Left ventricle myocardium inferior (tissue), 1 donor: Measurements from ENCODE around the gene TMEM260. TPM values are rescaled to one million over a fixed set of nuclear protein-coding genes. Genes with fewer than 3 reads are reported as not detected.

Experiments used
- DNase-seq: peaks from one replicate; pipeline ENCODE4 v3.0.0-alpha.2; 2020
- H3K27ac ChIP-seq: fragments of 200-600 bp; replicated peaks from 2 replicates; pipeline ENCODE4 v1.8.0; 2021
- H3K27me3 ChIP-seq: fragments of 200-600 bp; 2 replicates; pipeline ENCODE4 v1.8.0; 2021; ENCODE audit warnings: low read depth
- H3K36me3 ChIP-seq: fragments of 200-600 bp; 2 replicates; pipeline ENCODE4 v1.8.0; 2021
- H3K4me1 ChIP-seq: fragments of 200-600 bp; 2 replicates; pipeline ENCODE4 v1.8.0; 2021
- H3K4me3 ChIP-seq: fragments of 200-600 bp; 2 replicates; pipeline ENCODE4 v1.8.0; 2021; ENCODE audit warnings: mild to moderate bottlenecking, moderate library complexity
- H3K9me3 ChIP-seq: fragments of 200-600 bp; replicated peaks from 2 replicates; pipeline ENCODE4 v1.8.0; 2021
- CTCF ChIP-seq: fragments of 200-600 bp; IDR thresholded peaks from 2 replicates; pipeline ENCODE4 v1.8.0; 2021; ENCODE audit warnings: antibody characterized with exemption, mild to moderate bottlenecking, borderline replicate concordance
- intact Hi-C: fragments of 100-400 bp; cut with micrococcal nuclease; formaldehyde crosslinking; loops from one replicate; pipeline ENCODE4 v1.11.0; 2022
- total RNA-seq: library from RNA; stranded (reverse); fragmentation: NEBNext Ultra II Directional; extraction: Animal tissue kit (Norgen Biotek cat#: 25700); gene quantifications from one replicate; pipeline ENCODE4 v1.2.1, GENCODE V29; 2021
- donor health status: DM: no; HTN: yes; CAD: no; lungs with severe emphysema.

TMEM260 gene
- total RNA-seq, 1 donor from 2014 or later: 5.1 TPM

- no peak for TF ChIP-seq CTCF
- Histone ChIP-seq H3K4me3 (no peak overlapping the region), H3K4me1 (peaks cover 3% of the 10 kb centered on the region), H3K36me3 (no peaks in the 10 kb centered on the region), H3K27ac (no peak overlapping the region), H3K9me3 (no peaks in the 10 kb centered on the region), H3K27me3 (peaks cover under 1% of the 10 kb centered on the region)
- intact Hi-C loops: no loop called here
- no peak for DNase-seq
These were observed 79.8 kb downstream of the TMEM260 start for GRCh38 chr14:56659378-56659777.

- peak; percentile 58 for TF ChIP-seq CTCF
- H3K9me3 ChIP-seq: no peaks in the 10 kb centered on the region
- H3K4me1 ChIP-seq: peaks cover 3% of the 10 kb centered on the region
- no peak for DNase-seq
- H3K36me3 ChIP-seq: no peaks in the 10 kb centered on the region
- H3K27ac ChIP-seq: no peak overlapping the region
- peaks cover 7% of the 10 kb centered on the region for H3K27me3 ChIP-seq
- intact Hi-C loops: no loop called here
- H3K4me3 ChIP-seq: no peak overlapping the region
These were observed 80.5 kb downstream of the TMEM260 start for GRCh38 chr14:56659964-56660551.

DNA sequence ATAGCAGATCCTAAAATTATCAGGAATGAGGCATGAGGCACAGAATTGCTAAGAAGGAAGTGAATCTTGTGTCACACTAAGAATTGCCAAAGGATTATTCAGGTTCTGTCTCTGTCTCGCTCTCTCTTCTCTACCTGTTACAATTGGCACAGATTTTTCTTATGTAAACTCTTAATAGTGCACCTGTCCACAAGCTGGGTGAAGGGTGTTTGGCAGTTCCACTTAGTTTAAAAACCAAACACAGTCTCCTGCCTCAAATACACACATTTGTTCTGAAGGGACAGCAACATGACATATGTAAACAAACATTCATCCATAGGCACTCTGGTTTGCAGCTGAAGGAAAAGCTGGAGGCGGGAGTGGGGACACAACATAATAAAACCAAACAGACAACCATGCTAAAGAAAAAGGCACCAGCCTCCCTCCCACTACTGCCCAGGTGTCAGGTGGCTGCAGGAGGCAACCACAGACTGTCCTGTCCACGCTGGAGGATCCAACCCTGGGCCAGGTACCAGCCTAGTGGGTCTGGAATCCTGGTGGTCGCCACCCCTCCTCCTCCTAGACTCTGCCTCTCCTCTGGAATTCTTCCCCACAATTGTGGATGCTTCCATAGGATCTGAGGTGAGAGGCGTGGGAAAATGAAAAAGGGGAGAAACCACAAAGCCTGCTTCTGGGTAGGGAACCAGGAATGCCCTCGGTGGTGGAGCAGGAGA lies 81.2 kb downstream of the TMEM260 start:
- intact Hi-C loops: no loop called here
- Histone ChIP-seq H3K4me3 (no peak overlapping the region), H3K4me1 (peaks cover 3% of the 10 kb centered on the region), H3K27me3 (peaks cover 15% of the 10 kb centered on the region), H3K9me3 (no peaks in the 10 kb centered on the region), H3K36me3 (no peaks in the 10 kb centered on the region), H3K27ac (no peak overlapping the region)
- no peak for TF ChIP-seq CTCF
- no peak for DNase-seq

- H3K27ac ChIP-seq: no peak overlapping the region
- H3K4me3 ChIP-seq: no peak overlapping the region
- H3K27me3 ChIP-seq: peaks cover 20% of the 10 kb centered on the region
- peaks cover 3% of the 10 kb centered on the region for H3K4me1 ChIP-seq
- intact Hi-C loops: no loop called here
- TF ChIP-seq CTCF: no peak
- no peaks in the 10 kb centered on the region for H3K9me3 ChIP-seq
- no peak for DNase-seq
- no peaks in the 10 kb centered on the region for H3K36me3 ChIP-seq
These were observed 81.9 kb downstream of the TMEM260 start for GRCh38 chr14:56661478-56661877.

DNA sequence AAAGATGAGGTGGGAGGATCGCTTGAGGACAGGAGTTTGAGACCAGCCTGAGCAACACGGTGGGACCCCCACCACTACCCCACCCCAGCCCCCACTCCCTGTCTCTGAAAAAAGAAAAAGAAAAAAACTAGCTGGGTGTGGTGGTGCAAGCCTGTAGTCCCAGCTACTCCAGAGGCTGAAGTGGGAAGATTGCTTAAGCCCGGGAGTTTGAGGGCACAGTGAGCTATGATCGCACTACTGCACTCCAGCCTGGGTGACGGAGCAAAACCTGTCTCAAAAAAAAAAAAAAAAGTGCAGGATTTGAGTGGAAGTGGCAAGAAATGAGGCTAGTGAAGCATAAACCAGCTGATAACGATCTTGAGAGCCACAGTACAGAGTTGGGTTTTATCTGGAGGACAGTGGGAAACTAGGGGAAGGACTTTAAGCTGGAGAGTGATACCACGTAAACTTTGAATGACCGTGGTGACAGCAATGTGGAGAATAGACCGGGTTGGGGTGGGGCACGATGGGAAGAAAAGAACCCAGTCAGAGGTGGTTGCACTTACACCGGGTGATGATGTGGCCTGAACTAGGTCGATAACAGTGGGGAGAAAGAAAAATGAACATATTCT lies 85.3 kb downstream of the TMEM260 start:
- DNase-seq: no peak
- no peak for TF ChIP-seq CTCF

More for the DNA sequence above, 85.3 kb downstream of the TMEM260 start:
- Histone ChIP-seq H3K36me3 (no peaks in the 10 kb centered on the region), H3K27me3 (peaks cover 20% of the 10 kb centered on the region), H3K9me3 (no peaks in the 10 kb centered on the region), H3K4me3 (no peak overlapping the region), H3K27ac (no peak overlapping the region), H3K4me1 (peaks cover under 1% of the 10 kb centered on the region)
- intact Hi-C loops: no loop called here
